PC-3 (cell line): ENCODE results near the gene RBP2.

Source experiments
- CTCF ChIP-seq: fragments of 300-600 bp; sonication (generic); conservative IDR thresholded peaks from 2 replicates; pipeline ENCODE4 v1.5.1; 2017; ENCODE audit warnings: antibody characterized with exemption, low read depth, mild to moderate bottlenecking, low read length
- EZH2 ChIP-seq: fragments of 300-600 bp; sonication (generic); IDR thresholded peaks from one replicate; pipeline ENCODE4 v1.6.1; 2017; ENCODE audit warnings: antibody characterized with exemption, mild to moderate bottlenecking, low read length; ENCODE audit not compliant: unreplicated experiment
- EZH2phosphoT487 ChIP-seq: fragments of 300-600 bp; sonication (generic); IDR thresholded peaks from 2 replicates; pipeline ENCODE4 v1.6.1; 2018; ENCODE audit warnings: mild to moderate bottlenecking, antibody characterized with exemption, low read length, borderline replicate concordance

- TF ChIP-seq EZH2phosphoT487 (no peak), CTCF (no peak), EZH2 (no peak)
Observed at GRCh38 chr3:139477710-139478640, 1.7 kb upstream of the RBP2 start.
